OCI-LY3 (cell line): ENCODE measurements around the gene ERICH4.

Experiments used
- H2AFZ ChIP-seq: fragments of 200-600, 300-600 bp; shearing (Covaris generic); 2 replicates; pipeline ENCODE4 v1.6.0; 2014; ENCODE audit warnings: antibody characterized with exemption, low read depth, low read length
- H3K27ac ChIP-seq: fragments of 200-600, 300-600 bp; sonication (generic); 2 replicates; pipeline ENCODE4 v1.5.1; 2014; ENCODE audit warnings: mild to moderate bottlenecking, low read length, moderate library complexity, mixed read lengths
- H3K27me3 ChIP-seq: fragments of 200-600, 300-600 bp; sonication (generic); 2 replicates; pipeline ENCODE4 v1.6.1; 2014; ENCODE audit warnings: low read depth, low read length, mixed read lengths
- H3K36me3 ChIP-seq: fragments of 200-600, 300-600 bp; sonication (generic); replicated peaks from 2 replicates; pipeline ENCODE3; 2014; ENCODE audit warnings: low read depth, low read length, mixed read lengths
- H3K4me1 ChIP-seq: fragments of 300-600, 200-600 bp; sonication (generic); 2 replicates; pipeline ENCODE4 v1.6.1; 2014; ENCODE audit warnings: low read length, mixed read lengths
- H3K4me2 ChIP-seq: fragments of 200-600, 300-600 bp; sonication (generic); 2 replicates; pipeline ENCODE4 v1.6.1; 2014; ENCODE audit warnings: low read length, mixed read lengths
- H3K4me3 ChIP-seq: fragments of 300-600, 200-600 bp; sonication (generic); 2 replicates; pipeline ENCODE4 v1.5.1; 2014; ENCODE audit warnings: antibody characterized with exemption, mild to moderate bottlenecking, low read length, moderate library complexity
- H3K79me2 ChIP-seq: fragments of 300-600, 200-600 bp; shearing (Covaris generic); 2 replicates; pipeline ENCODE4 v1.6.1; 2014; ENCODE audit warnings: mild to moderate bottlenecking, low read length, mixed read lengths
- H3K9ac ChIP-seq: fragments of 300-600, 200-600 bp; shearing (Covaris generic); 2 replicates; pipeline ENCODE4 v1.6.0; 2014; ENCODE audit warnings: mild to moderate bottlenecking, low read length, moderate library complexity
- H3K9me3 ChIP-seq: fragments of 200-600, 300-600 bp; shearing (Covaris generic); 2 replicates; pipeline ENCODE4 v1.6.1; 2014; ENCODE audit warnings: low read length, mixed read lengths; ENCODE audit not compliant: insufficient read depth
- H4K20me1 ChIP-seq: fragments of 200-600, 300-600 bp; sonication (generic); 2 replicates; pipeline ENCODE4 v1.6.1; 2016; ENCODE audit warnings: low read length, mixed read lengths; ENCODE audit not compliant: insufficient read depth
- CTCF ChIP-seq: fragments of 200-600, 300-600 bp; sonication (generic); IDR thresholded peaks from 2 replicates; pipeline ENCODE4 v1.5.1; 2014; ENCODE audit warnings: antibody characterized with exemption, low read length, low read depth
- EZH2phosphoT487 ChIP-seq: fragments of 200-600 bp; shearing (Covaris generic); IDR thresholded peaks from 2 replicates; pipeline ENCODE4 v1.6.1; 2018; ENCODE audit warnings: antibody characterized with exemption, mixed run types, low read depth

The ERICH4 gene

GRCh38 chr19:41449079-41449864 lies 6.3 kb downstream of the ERICH4 start:
- Histone ChIP-seq H3K9ac (peak overlapping the region; percentile 63), H3K27me3 (peaks cover 3% of the 10 kb centered on the region; the same call in 1 of the 2 replicates), H3K4me2 (peak overlapping the region; percentile 78), H3K27ac (no peak overlapping the region), H3K4me1 (peaks cover 10% of the 10 kb centered on the region), H3K9me3 (no peaks in the 10 kb centered on the region), H4K20me1 (no peaks in the 10 kb centered on the region), H3K4me3 (peak overlapping the region; percentile 73), H3K36me3 (no peaks in the 10 kb centered on the region), H2AFZ (peak overlapping the region; percentile 80), H3K79me2 (no peaks in the 10 kb centered on the region)
- peak; percentile 99 for TF ChIP-seq CTCF
- no peak for TF ChIP-seq EZH2phosphoT487

GRCh38 chr19:41449865-41450178 lies 6.9 kb downstream of the ERICH4 start:
- TF ChIP-seq EZH2phosphoT487 = no peak
- no peak for TF ChIP-seq CTCF
- H3K9ac ChIP-seq = peak overlapping the region; percentile 63
- H3K4me2 ChIP-seq = peak overlapping the region; percentile 78
- H3K27me3 ChIP-seq = peaks cover 3% of the 10 kb centered on the region; the same call in 1 of the 2 replicates
- H3K9me3 ChIP-seq = no peaks in the 10 kb centered on the region
- H3K4me3 ChIP-seq = peak overlapping the region; percentile 73
- no peaks in the 10 kb centered on the region for H3K36me3 ChIP-seq
- H3K79me2 ChIP-seq = no peaks in the 10 kb centered on the region
- peak overlapping the region; percentile 65 for H2AFZ ChIP-seq
- H3K27ac ChIP-seq = no peak overlapping the region
- no peaks in the 10 kb centered on the region for H4K20me1 ChIP-seq
- H3K4me1 ChIP-seq = peaks cover 9% of the 10 kb centered on the region

GRCh38 chr19:41452584-41453275 lies 9.8 kb downstream of the ERICH4 start:
- Histone ChIP-seq H3K4me1 (peaks cover 27% of the 10 kb centered on the region), H4K20me1 (no peaks in the 10 kb centered on the region), H3K4me2 (no peak overlapping the region), H3K27me3 (no peaks in the 10 kb centered on the region), H3K9ac (no peak overlapping the region), H3K36me3 (no peaks in the 10 kb centered on the region), H3K79me2 (no peaks in the 10 kb centered on the region), H2AFZ (no peak overlapping the region), H3K27ac (no peak overlapping the region), H3K9me3 (peaks cover 4% of the 10 kb centered on the region; the same call in 1 of the 2 replicates), H3K4me3 (no peak overlapping the region)
- TF ChIP-seq CTCF (peak; percentile 15; the same call in 1 of the 2 replicates), EZH2phosphoT487 (no peak)

GRCh38 chr19:41455936-41456335 lies 13.0 kb downstream of the ERICH4 start:
- H4K20me1 ChIP-seq = no peaks in the 10 kb centered on the region
- H2AFZ ChIP-seq = no peak overlapping the region
- no peak overlapping the region for H3K4me2 ChIP-seq
- H3K27me3 ChIP-seq = no peaks in the 10 kb centered on the region
- H3K36me3 ChIP-seq = no peaks in the 10 kb centered on the region
- no peak for TF ChIP-seq EZH2phosphoT487
- no peak for TF ChIP-seq CTCF
- H3K4me3 ChIP-seq = no peak overlapping the region
- no peak overlapping the region for H3K27ac ChIP-seq
- peaks cover 4% of the 10 kb centered on the region; the same call in 1 of the 2 replicates for H3K9me3 ChIP-seq
- no peak overlapping the region for H3K9ac ChIP-seq
- peaks cover 23% of the 10 kb centered on the region for H3K4me1 ChIP-seq
- no peaks in the 10 kb centered on the region for H3K79me2 ChIP-seq
